Measurements from ENCODE around the gene UBAP2L. TPM values are rescaled to one million over a fixed set of nuclear protein-coding genes. Genes with fewer than 3 reads are reported as not detected.

UBAP2L gene
- total and polyA plus RNA-seq, 2 donors (not counting 1 experiment from before 2014, with no cell fraction given), result 147 to 218 TPM

DNA sequence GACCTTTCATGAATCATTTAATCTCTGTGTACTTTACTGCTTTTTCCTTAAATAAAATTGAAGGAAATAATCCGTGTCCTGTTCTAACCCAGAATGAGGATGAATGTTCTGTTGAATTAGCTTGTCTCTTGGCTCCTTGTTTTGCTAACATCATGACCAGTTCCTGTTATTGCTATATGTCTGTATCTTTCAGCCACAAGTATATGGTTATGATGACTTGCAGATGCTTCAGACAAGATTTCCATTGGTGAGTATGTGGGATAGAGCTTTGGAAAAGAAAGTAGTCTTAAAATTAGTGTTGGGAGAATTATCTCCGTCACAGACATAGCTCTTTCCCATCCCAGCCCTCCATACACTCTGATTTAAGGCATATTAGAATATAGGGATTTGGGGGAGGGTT, 38.0 kb downstream of the UBAP2L start:
- TF ChIP-seq EZH2 (IDR thresholded peaks at IDR 0.05; ENCODE audit: borderline replicate concordance, insufficient read depth, low read depth, low read length, poor library complexity, severe bottlenecking), result no peak
- TF ChIP-seq, protein P1, sequence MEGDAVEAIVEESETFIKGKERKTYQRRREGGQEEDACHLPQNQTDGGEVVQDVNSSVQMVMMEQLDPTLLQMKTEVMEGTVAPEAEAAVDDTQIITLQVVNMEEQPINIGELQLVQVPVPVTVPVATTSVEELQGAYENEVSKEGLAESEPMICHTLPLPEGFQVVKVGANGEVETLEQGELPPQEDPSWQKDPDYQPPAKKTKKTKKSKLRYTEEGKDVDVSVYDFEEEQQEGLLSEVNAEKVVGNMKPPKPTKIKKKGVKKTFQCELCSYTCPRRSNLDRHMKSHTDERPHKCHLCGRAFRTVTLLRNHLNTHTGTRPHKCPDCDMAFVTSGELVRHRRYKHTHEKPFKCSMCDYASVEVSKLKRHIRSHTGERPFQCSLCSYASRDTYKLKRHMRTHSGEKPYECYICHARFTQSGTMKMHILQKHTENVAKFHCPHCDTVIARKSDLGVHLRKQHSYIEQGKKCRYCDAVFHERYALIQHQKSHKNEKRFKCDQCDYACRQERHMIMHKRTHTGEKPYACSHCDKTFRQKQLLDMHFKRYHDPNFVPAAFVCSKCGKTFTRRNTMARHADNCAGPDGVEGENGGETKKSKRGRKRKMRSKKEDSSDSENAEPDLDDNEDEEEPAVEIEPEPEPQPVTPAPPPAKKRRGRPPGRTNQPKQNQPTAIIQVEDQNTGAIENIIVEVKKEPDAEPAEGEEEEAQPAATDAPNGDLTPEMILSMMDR (IDR thresholded peaks at IDR 0.05), result no peak
- H3K4me3 ChIP-seq (ENCODE audit: control extremely low read depth in 1 of 5, extremely low read depth in 1 of 5, insufficient read depth in 1 of 5, low read depth in 2 of 5, low read length in 4 of 5), result no peak overlapping the region
- peaks cover 8% of the 10 kb centered on the region for H4K20me1 ChIP-seq (ENCODE audit: control insufficient read depth, insufficient read depth, low read length, poor library complexity, severe bottlenecking)
- peaks cover 13 to 99% of the 10 kb centered on the region in 2 experiments for H3K36me3 ChIP-seq (replicated peaks in 1 of 2; ENCODE audit: control extremely low read depth in 1 of 2, control insufficient read depth in 1 of 2, extremely low read depth in 1 of 2, insufficient read depth in 2 of 2, low read length in 1 of 2)
- ATAC-seq (ENCODE audit: low read depth), result no peak
- ChIA-PET CTCF (interaction anchor here (0.6 to 2.2 kb wide), 3 partner anchors 13 to 462 kb away, joined by 3 to 7 read pairs (median 6); partner anchors contain the start of gene HAX1), POLR2A (no interaction called here)
- no peaks in the 10 kb centered on the region for H3K4me1 ChIP-seq (ENCODE audit: control insufficient read depth in 2 of 2, insufficient read depth in 2 of 2, low read length in 2 of 2)
- no peak overlapping the region for H3K4me2 ChIP-seq (replicated peaks; ENCODE audit: low read depth, low read length, poor library complexity, severe bottlenecking)
- intact Hi-C loops (cut with micrococcal nuclease), result no loop called here
- Mint-ChIP-seq H3K4me1 (no peaks in the 10 kb centered on the region), H3K27ac (no peak overlapping the region), H3K4me3 (no peak overlapping the region), H3K27me3 (no peaks in the 10 kb centered on the region), H3K9me3 (ENCODE audit: insufficient read depth) (no peaks in the 10 kb centered on the region)
- H3K9me3 ChIP-seq (ENCODE audit: control extremely low read depth in 1 of 3, control insufficient read depth in 2 of 3, insufficient read depth in 1 of 3, low read length in 2 of 3), result no peaks in the 10 kb centered on the region
- H3K9ac ChIP-seq (ENCODE audit: low read length), result no peak overlapping the region
- no peak for DNase-seq
- H3K27me3 ChIP-seq (replicated peaks in 1 of 4; ENCODE audit: control extremely low read depth in 1 of 4, control insufficient read depth in 3 of 4, insufficient read depth in 4 of 4, low read length in 3 of 4), result no peaks in the 10 kb centered on the region
- no peak overlapping the region for H3K27ac ChIP-seq (ENCODE audit: low read length in 2 of 2)
- WGBS (ENCODE audit: insufficient coverage), result no CpG with 5 or more reads among the region's 2 CpGs
- H2AFZ ChIP-seq (ENCODE audit: insufficient read depth, low read depth, low read length, poor library complexity, severe bottlenecking), result no peak overlapping the region
- H3K79me2 ChIP-seq (ENCODE audit: control insufficient read depth, insufficient read depth, low read length), result no peaks in the 10 kb centered on the region

DNA sequence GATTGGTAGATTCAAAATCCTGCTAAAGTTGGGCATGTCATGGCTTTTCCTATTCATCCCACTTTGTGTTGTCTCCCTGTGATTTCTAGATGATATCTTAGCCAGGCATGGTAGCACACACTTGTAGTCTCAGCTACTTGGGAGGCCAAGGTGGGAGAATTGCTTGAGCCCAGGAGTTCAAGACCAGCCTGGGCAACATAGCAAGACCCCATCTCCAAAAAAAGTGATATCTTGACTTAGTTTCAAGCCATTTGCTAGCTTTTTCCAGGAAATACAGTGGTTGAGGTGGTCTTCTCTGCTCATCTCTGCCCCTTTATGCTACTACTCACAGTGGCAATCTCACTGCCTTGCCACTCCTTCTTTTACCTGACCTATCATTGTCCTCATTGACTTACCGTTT, 39.4 kb downstream of the UBAP2L start:
- ATAC-seq (ENCODE audit: low read depth) (no peak), DNase-seq (no peak)
- no peak overlapping the region for H2AFZ ChIP-seq (ENCODE audit: insufficient read depth, low read depth, low read length, poor library complexity, severe bottlenecking)
- no peaks in the 10 kb centered on the region for H3K79me2 ChIP-seq (ENCODE audit: control insufficient read depth, insufficient read depth, low read length)
- no peaks in the 10 kb centered on the region for H3K9me3 Mint-ChIP-seq (ENCODE audit: insufficient read depth)
- no peak overlapping the region for H3K4me2 ChIP-seq (replicated peaks; ENCODE audit: low read depth, low read length, poor library complexity, severe bottlenecking)
- H3K4me3 ChIP-seq (ENCODE audit: control extremely low read depth in 1 of 5, extremely low read depth in 1 of 5, insufficient read depth in 1 of 5, low read depth in 2 of 5, low read length in 4 of 5), result no peak overlapping the region
- intact Hi-C loops (cut with micrococcal nuclease), result no loop called here
- no peaks in the 10 kb centered on the region for H3K4me1 ChIP-seq (ENCODE audit: control insufficient read depth in 2 of 2, insufficient read depth in 2 of 2, low read length in 2 of 2)
- no peak overlapping the region for H3K9ac ChIP-seq (ENCODE audit: low read length)
- ChIA-PET POLR2A (no interaction called here), CTCF (interaction anchor here (2.2 kb wide), 1 partner anchor 12 kb away, joined by 6 read pairs; the partner anchor contains the start of gene HAX1)
- WGBS (ENCODE audit: insufficient coverage), result no CpG with 5 or more reads among the region's 1 CpG
- H3K9me3 ChIP-seq (ENCODE audit: control extremely low read depth in 1 of 3, control insufficient read depth in 2 of 3, insufficient read depth in 1 of 3, low read length in 2 of 3), result no peaks in the 10 kb centered on the region
- H3K27ac Mint-ChIP-seq, result no peak overlapping the region
- no peaks in the 10 kb centered on the region for H3K27me3 Mint-ChIP-seq
- TF ChIP-seq EZH2 (IDR thresholded peaks at IDR 0.05; ENCODE audit: borderline replicate concordance, insufficient read depth, low read depth, low read length, poor library complexity, severe bottlenecking), result no peak
- TF ChIP-seq, protein P1 (IDR thresholded peaks at IDR 0.05), result no peak
- peaks cover 8% of the 10 kb centered on the region for H4K20me1 ChIP-seq (ENCODE audit: control insufficient read depth, insufficient read depth, low read length, poor library complexity, severe bottlenecking)
- H3K4me3 Mint-ChIP-seq, result no peak overlapping the region
- H3K27ac ChIP-seq (ENCODE audit: low read length in 2 of 2), result no peak overlapping the region
- H3K27me3 ChIP-seq (replicated peaks in 1 of 4; ENCODE audit: control extremely low read depth in 1 of 4, control insufficient read depth in 3 of 4, insufficient read depth in 4 of 4, low read length in 3 of 4), result no peaks in the 10 kb centered on the region
- H3K4me1 Mint-ChIP-seq, result no peaks in the 10 kb centered on the region
- H3K36me3 ChIP-seq (replicated peaks in 1 of 2; ENCODE audit: control extremely low read depth in 1 of 2, control insufficient read depth in 1 of 2, extremely low read depth in 1 of 2, insufficient read depth in 2 of 2, low read length in 1 of 2), result peaks cover 10 to 99% of the 10 kb centered on the region in 2 experiments
